HuH-7.5 (cell line): ENCODE data around the gene PCCA.
A peak's percentile ranks its signal among the peaks of the same experiment; 100 is the strongest.
"Not testable (repeated sequence)": the region's sequence is repeated elsewhere in the genome, so short reads cannot be mapped to it uniquely, and the experiment has no call there.

Source experiments
- DNase-seq: peaks from one replicate; pipeline ENCODE4 v3.0.0; 2011; ENCODE audit warnings: low spot score

The PCCA gene, protein sequence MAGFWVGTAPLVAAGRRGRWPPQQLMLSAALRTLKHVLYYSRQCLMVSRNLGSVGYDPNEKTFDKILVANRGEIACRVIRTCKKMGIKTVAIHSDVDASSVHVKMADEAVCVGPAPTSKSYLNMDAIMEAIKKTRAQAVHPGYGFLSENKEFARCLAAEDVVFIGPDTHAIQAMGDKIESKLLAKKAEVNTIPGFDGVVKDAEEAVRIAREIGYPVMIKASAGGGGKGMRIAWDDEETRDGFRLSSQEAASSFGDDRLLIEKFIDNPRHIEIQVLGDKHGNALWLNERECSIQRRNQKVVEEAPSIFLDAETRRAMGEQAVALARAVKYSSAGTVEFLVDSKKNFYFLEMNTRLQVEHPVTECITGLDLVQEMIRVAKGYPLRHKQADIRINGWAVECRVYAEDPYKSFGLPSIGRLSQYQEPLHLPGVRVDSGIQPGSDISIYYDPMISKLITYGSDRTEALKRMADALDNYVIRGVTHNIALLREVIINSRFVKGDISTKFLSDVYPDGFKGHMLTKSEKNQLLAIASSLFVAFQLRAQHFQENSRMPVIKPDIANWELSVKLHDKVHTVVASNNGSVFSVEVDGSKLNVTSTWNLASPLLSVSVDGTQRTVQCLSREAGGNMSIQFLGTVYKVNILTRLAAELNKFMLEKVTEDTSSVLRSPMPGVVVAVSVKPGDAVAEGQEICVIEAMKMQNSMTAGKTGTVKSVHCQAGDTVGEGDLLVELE

GRCh38 chr13:100088644-100089464, at the start of gene PCCA:
PCCA (plus strand) TSS chr13:100089093; CDS start chr13:100089121, 28 bp downstream.
- peak; percentile 86 for DNase-seq

DNA sequence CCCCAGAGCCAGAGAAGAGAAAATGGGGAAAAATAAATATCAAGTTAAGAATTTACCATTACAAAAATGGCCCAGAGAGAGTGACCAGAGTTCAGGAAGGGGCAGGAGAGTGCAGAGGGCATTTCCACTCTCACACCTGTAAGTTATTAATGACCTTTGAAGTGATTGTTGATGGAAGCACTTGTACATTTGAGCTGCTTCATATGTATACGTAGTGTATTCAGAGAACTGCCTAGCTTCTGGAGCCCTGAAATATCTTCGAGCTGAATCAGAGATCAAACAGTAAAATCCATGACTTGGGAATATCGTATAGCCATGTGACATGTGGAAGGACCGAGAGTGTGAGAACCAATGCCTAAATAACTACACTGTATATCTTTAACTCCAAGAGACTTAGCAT, 49.2 kb upstream of the PCCA start:
- no peak for DNase-seq

DNA sequence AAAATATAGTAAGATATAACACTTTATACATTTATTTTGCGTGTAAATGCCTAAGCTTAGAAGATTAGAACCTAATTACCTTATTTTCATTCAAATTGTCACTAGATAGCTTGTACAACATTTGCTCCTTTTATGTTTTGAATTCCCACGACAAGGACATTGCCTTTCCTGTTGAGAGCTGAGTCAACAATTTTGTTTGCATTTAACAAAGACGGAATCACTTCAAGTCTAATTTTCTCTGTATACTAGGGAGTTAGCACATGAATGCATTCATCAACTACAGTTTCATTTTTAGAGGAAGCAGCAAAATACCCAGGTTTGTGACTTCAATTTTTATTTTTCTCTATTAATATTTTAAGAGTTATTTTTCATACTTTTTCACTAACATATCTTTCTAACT, 48.7 kb upstream of the PCCA start:
- no peak for DNase-seq

DNA sequence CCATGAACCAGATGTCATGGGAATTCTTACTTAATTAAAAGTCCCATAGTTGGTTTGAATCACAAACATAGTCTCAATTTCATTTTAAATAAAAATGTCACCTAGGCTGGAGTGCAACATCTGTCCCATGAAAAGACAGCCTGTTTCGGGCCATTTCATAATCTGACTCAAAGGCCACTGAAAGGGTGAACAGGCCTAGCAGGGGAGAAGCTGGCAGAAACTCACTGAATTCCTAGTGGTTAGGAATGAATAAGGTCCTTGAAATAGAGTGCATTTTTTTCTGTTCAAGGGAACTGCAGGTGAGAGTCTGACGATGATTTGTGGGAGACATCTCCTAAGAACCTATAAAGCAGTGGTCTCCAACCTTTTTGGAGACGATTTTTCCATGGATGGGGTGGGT, 44.0 kb upstream of the PCCA start:
- DNase-seq = no peak

- no peak for DNase-seq
These were observed 43.5 kb upstream of the PCCA start for GRCh38 chr13:100045355-100045754.

GRCh38 chr13:100051070-100051469, 37.8 kb upstream of the PCCA start:
- no peak for DNase-seq

GRCh38 chr13:100059827-100060226, 29.1 kb upstream of the PCCA start:
- no peak for DNase-seq

DNA sequence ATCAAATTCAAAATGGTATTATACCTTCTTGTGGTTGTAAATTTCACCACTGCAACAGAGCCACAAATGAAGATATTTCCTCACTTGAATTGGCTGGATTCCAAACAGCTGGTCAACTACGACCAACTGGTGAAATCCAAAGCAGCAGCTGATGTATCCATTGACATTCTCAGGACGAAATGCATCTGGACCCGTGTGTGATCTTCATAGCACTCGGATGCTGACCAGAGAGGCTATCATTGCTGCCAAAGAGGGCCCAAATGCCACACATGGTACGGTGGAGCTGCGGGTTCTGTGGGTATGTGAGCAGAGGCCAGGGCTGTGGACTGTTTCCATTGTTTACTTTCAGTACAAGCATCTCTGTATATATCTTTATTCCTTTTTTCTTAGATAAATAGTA, 25.6 kb upstream of the PCCA start:
- no peak for DNase-seq

- no peak for DNase-seq
These were observed 25.0 kb upstream of the PCCA start for GRCh38 chr13:100063906-100064305.

- DNase-seq = no peak
These were observed 20.6 kb upstream of the PCCA start for GRCh38 chr13:100068133-100068931.

DNA sequence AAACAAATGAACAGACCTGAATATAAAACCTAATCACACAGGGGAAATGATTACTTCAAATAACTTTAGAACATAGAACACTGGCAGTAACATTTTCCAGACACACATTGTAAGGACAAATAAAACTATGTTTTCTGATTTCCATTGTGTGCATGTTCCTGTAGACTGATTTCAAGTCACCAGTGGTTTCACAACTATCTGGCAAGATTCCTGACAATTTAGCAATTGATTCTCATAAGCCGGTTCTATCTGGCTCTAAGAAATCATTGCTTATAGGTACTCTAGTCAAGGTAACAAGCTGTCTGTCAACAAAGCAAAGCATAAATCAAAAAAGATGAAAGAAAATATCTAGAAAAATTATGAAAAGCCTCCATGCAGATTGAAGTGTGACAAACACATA, 19.6 kb upstream of the PCCA start:
- no peak for DNase-seq

DNA sequence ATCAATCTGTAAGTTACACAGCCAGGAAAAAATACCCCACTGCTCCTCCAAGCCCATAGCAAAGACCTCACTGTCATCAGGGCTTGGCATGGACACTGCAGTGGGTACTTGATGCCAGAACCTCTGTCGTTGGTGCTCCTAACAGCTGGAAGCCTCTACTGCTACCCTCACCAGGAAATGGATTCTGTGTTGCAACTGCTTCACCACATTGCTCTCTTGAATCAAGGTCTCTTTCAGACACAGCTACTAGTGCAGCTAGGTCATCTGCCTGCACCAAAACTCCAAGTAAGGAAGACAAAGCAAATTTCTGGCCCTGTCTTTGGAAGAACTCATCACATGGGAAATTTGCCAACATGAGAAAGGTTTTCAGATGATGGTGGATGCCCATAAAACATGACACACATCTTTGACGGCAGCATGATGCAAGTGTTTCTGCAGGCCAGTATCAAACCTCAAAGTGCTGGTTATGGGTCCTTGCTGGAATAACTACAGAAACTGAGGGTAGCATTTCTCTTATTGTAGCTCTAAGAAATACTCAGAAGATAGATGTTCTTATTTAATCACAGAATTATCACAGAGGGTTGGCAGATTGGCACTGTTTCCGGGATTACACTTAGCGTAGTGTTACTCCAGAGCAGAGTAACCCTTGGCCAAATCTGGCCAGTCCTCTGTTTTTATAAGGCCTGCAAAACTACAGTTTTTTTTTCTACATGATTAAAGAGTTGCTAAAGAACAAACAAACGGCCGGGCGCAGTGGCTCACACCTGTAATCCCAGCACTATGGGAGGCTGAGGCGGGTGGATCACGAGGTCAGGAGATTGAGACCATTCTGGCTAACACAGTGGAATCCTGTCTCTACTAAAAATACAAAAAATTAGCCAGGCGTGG, 12.9 kb upstream of the PCCA start:
- no peak for DNase-seq

GRCh38 chr13:100079003-100079402, 9.9 kb upstream of the PCCA start:
- not testable (repeated sequence) for DNase-seq

DNA sequence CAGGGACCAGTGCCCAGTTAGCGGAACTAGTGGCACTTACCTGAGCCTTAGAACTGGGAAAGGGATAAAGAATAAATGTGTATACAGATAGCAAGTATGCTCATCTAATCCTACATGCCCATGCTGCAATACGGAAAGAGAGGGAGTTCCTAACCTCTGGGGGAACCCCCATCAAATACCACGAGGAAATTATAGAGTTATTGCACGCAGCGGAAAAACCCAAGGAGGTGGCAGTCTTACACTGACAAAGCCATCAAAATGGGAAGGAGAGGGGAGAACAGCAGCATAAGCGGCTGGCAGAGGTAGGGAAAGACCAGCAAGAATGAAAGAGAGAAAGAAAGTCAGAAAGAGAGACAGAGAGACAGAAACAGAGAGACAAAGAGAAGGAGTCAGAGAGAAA, 5.5 kb upstream of the PCCA start:
- DNase-seq = not testable (repeated sequence)

DNA sequence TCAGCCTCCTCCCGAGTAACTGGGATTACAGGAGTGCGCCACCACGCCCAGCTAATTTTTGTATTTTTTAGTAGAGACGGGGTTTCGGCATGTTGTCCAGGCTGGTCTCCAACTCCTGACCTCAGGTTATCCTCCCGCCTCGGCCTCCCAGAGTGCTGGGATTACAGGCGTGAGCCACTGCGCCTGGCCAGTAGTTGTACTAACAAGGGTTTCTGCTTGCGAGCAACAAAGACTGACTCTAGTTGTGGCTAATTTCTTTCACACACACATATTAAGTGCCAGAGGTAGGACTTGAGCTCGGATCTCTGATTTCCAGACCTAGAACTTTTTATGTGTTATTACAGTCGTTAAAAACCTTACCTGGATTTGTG, 635 bp upstream of the PCCA start:
- DNase-seq = no peak

- no peak for DNase-seq
These were observed 656 bp downstream of the PCCA start for GRCh38 chr13:100089465-100090032.

DNA sequence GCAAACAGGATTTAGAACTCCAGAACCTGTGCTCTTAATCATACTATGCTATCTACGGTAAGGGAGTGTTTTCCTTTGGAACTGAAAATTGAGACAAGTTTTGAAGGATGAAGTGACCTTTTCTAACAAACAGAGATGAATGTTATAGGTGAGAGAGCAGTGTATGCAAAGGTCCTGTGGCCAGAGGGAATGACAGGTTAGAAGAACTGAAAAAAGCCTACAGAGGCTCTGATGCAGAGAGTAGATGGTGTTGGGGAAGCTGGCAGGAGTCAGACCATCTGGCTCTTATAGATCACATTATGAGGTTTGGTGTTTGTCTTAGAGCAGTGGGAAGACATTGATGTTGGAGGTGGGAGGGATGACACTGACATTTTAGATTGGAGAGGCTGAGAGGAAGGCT, 2.0 kb downstream of the PCCA start:
- no peak for DNase-seq

- DNase-seq = no peak
These were observed 2.5 kb downstream of the PCCA start for GRCh38 chr13:100091391-100091790.

GRCh38 chr13:100092273-100092672, 3.4 kb downstream of the PCCA start:
- not testable (repeated sequence) for DNase-seq

GRCh38 chr13:100095498-100095897, 6.6 kb downstream of the PCCA start:
- no peak for DNase-seq
